Measurements from ENCODE around the gene C10orf120. TPM values are rescaled to one million over a fixed set of nuclear protein-coding genes. Genes with fewer than 3 reads are reported as not detected.

Gene C10orf120
- total and polyA plus RNA-seq, 2 donors (not counting 1 experiment from before 2014, with no cell fraction given): not detected

DNA sequence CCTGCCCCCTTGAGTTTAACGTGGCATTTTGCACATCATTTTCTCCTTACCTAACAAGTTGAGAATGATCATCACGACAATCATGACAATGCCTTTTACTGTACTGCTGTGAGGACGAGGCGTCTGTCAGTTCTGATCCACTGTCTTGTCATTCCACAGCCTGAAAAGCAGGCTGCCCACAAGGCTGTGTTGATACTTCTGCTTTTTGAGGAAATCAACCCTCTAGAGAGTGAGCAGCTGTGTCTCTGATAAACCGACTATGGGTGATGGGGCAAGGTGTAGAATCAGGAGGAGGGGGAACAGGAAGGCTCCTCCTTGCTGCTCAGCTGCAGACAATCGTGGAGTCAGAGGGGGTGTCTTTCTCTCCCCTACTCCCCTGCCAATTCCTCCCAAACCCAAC lies 30.6 kb upstream of the C10orf120 start:
- ChIA-PET POLR2A (no interaction called here), CTCF (no interaction called here)
- no peaks in the 10 kb centered on the region for H4K20me1 ChIP-seq (ENCODE audit: control insufficient read depth, insufficient read depth, low read length, poor library complexity, severe bottlenecking)
- Mint-ChIP-seq H3K4me3 (no peak overlapping the region), H3K27ac (no peak overlapping the region), H3K9me3 (ENCODE audit: insufficient read depth) (no peaks in the 10 kb centered on the region), H3K4me1 (peaks cover 3% of the 10 kb centered on the region), H3K27me3 (peaks cover 26% of the 10 kb centered on the region)
- no peaks in the 10 kb centered on the region for H3K4me1 ChIP-seq (ENCODE audit: control insufficient read depth in 2 of 2, insufficient read depth in 2 of 2, low read length in 2 of 2)
- intact Hi-C loops (cut with micrococcal nuclease): no loop called here
- no peaks in the 10 kb centered on the region for H3K79me2 ChIP-seq (ENCODE audit: control insufficient read depth, insufficient read depth, low read length)
- no peaks in the 10 kb centered on the region for H3K27me3 ChIP-seq (replicated peaks in 1 of 4; ENCODE audit: control extremely low read depth in 1 of 4, control insufficient read depth in 3 of 4, insufficient read depth in 4 of 4, low read length in 3 of 4)
- ATAC-seq (ENCODE audit: low read depth): no peak
- TF ChIP-seq, protein P1, sequence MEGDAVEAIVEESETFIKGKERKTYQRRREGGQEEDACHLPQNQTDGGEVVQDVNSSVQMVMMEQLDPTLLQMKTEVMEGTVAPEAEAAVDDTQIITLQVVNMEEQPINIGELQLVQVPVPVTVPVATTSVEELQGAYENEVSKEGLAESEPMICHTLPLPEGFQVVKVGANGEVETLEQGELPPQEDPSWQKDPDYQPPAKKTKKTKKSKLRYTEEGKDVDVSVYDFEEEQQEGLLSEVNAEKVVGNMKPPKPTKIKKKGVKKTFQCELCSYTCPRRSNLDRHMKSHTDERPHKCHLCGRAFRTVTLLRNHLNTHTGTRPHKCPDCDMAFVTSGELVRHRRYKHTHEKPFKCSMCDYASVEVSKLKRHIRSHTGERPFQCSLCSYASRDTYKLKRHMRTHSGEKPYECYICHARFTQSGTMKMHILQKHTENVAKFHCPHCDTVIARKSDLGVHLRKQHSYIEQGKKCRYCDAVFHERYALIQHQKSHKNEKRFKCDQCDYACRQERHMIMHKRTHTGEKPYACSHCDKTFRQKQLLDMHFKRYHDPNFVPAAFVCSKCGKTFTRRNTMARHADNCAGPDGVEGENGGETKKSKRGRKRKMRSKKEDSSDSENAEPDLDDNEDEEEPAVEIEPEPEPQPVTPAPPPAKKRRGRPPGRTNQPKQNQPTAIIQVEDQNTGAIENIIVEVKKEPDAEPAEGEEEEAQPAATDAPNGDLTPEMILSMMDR (IDR thresholded peaks at IDR 0.05): no peak
- TF ChIP-seq EZH2 (IDR thresholded peaks at IDR 0.05; ENCODE audit: borderline replicate concordance, insufficient read depth, low read depth, low read length, poor library complexity, severe bottlenecking): no peak
- H2AFZ ChIP-seq (ENCODE audit: insufficient read depth, low read depth, low read length, poor library complexity, severe bottlenecking): no peak overlapping the region
- H3K9ac ChIP-seq (ENCODE audit: low read length): no peak overlapping the region
- no peak overlapping the region for H3K4me3 ChIP-seq (ENCODE audit: control extremely low read depth in 1 of 5, extremely low read depth in 1 of 5, insufficient read depth in 1 of 5, low read depth in 2 of 5, low read length in 4 of 5)
- WGBS (ENCODE audit: insufficient coverage): 10% methylated on average over 5 of the region's 6 CpGs
- H3K4me2 ChIP-seq (replicated peaks; ENCODE audit: low read depth, low read length, poor library complexity, severe bottlenecking): no peak overlapping the region
- peaks cover 0 to 3% (median 0%) of the 10 kb centered on the region in 3 donors for H3K9me3 ChIP-seq (ENCODE audit: control extremely low read depth in 1 of 3, control insufficient read depth in 2 of 3, insufficient read depth in 1 of 3, low read length in 2 of 3)
- H3K27ac ChIP-seq (ENCODE audit: low read length in 2 of 2): no peak overlapping the region
- no peak for DNase-seq
- no peaks in the 10 kb centered on the region for H3K36me3 ChIP-seq (replicated peaks in 1 of 2; ENCODE audit: control extremely low read depth in 1 of 2, control insufficient read depth in 1 of 2, extremely low read depth in 1 of 2, insufficient read depth in 2 of 2, low read length in 1 of 2)

DNA sequence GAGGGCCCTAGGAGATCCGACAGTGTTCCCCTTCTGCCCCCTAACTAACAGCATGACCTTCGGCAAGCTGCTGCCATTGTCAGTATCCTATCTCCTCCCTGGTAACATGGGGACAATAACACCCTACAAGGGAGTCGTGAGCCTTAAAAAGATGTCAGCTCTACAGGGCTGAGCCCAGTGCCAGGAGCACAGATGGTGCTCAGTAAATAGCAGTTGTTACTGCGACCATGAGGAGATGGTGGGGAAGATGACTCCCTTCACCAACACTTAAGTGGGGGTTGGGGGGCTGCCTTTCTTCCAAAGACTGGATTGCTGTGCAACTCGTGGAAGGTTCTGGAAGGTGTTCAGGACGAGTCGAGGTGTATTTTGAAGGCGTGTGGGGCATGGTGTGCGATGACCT lies 29.5 kb upstream of the C10orf120 start:
- CTCF ChIA-PET: no interaction called here
- POLR2A ChIA-PET: no interaction called here
- H4K20me1 ChIP-seq (ENCODE audit: control insufficient read depth, insufficient read depth, low read length, poor library complexity, severe bottlenecking): no peaks in the 10 kb centered on the region
- DNase-seq: no peak
- TF ChIP-seq EZH2 (IDR thresholded peaks at IDR 0.05; ENCODE audit: borderline replicate concordance, insufficient read depth, low read depth, low read length, poor library complexity, severe bottlenecking): no peak
- TF ChIP-seq, protein P1 (IDR thresholded peaks at IDR 0.05): no peak
- no peaks in the 10 kb centered on the region for H3K27me3 ChIP-seq (replicated peaks in 1 of 4; ENCODE audit: control extremely low read depth in 1 of 4, control insufficient read depth in 3 of 4, insufficient read depth in 4 of 4, low read length in 3 of 4)
- H3K36me3 ChIP-seq (replicated peaks in 1 of 2; ENCODE audit: control extremely low read depth in 1 of 2, control insufficient read depth in 1 of 2, extremely low read depth in 1 of 2, insufficient read depth in 2 of 2, low read length in 1 of 2): no peaks in the 10 kb centered on the region
- no peak for ATAC-seq (ENCODE audit: low read depth)
- no peak overlapping the region for H3K4me2 ChIP-seq (replicated peaks; ENCODE audit: low read depth, low read length, poor library complexity, severe bottlenecking)
- H3K4me3 ChIP-seq (ENCODE audit: control extremely low read depth in 1 of 5, extremely low read depth in 1 of 5, insufficient read depth in 1 of 5, low read depth in 2 of 5, low read length in 4 of 5): no peak overlapping the region
- Mint-ChIP-seq H3K27me3 (peaks cover 26% of the 10 kb centered on the region), H3K4me1 (peaks cover 3% of the 10 kb centered on the region), H3K9me3 (ENCODE audit: insufficient read depth) (no peaks in the 10 kb centered on the region), H3K4me3 (no peak overlapping the region), H3K27ac (no peak overlapping the region)
- H3K9ac ChIP-seq (ENCODE audit: low read length): no peak overlapping the region
- no peak overlapping the region for H3K27ac ChIP-seq (ENCODE audit: low read length in 2 of 2)
- H3K9me3 ChIP-seq (ENCODE audit: control extremely low read depth in 1 of 3, control insufficient read depth in 2 of 3, insufficient read depth in 1 of 3, low read length in 2 of 3): peaks cover 0 to 3% (median 0%) of the 10 kb centered on the region in 3 donors
- no peak overlapping the region for H2AFZ ChIP-seq (ENCODE audit: insufficient read depth, low read depth, low read length, poor library complexity, severe bottlenecking)
- intact Hi-C loops (cut with micrococcal nuclease): no loop called here
- 87% methylated on average over 8 of the region's 9 CpGs for WGBS (ENCODE audit: insufficient coverage)
- H3K79me2 ChIP-seq (ENCODE audit: control insufficient read depth, insufficient read depth, low read length): no peaks in the 10 kb centered on the region
- no peaks in the 10 kb centered on the region for H3K4me1 ChIP-seq (ENCODE audit: control insufficient read depth in 2 of 2, insufficient read depth in 2 of 2, low read length in 2 of 2)
